Astrocyte (in vitro differentiated cells and primary cell): Measurements from ENCODE around the gene EPN2.

Experiments
- CTCF ChIP-seq: IDR thresholded peaks from 2 replicates; pipeline ENCODE4 v1.5.1; 2011; ENCODE audit warnings: low read depth, mild to moderate bottlenecking, inconsistent platforms, low read length, moderate library complexity; ENCODE audit not compliant: insufficient read depth
- EZH2 ChIP-seq: IDR thresholded peaks from 2 replicates; pipeline ENCODE4 v1.6.1; 2012; ENCODE audit warnings: mild to moderate bottlenecking, low read length, inconsistent platforms; ENCODE audit not compliant: insufficient read depth

DNA sequence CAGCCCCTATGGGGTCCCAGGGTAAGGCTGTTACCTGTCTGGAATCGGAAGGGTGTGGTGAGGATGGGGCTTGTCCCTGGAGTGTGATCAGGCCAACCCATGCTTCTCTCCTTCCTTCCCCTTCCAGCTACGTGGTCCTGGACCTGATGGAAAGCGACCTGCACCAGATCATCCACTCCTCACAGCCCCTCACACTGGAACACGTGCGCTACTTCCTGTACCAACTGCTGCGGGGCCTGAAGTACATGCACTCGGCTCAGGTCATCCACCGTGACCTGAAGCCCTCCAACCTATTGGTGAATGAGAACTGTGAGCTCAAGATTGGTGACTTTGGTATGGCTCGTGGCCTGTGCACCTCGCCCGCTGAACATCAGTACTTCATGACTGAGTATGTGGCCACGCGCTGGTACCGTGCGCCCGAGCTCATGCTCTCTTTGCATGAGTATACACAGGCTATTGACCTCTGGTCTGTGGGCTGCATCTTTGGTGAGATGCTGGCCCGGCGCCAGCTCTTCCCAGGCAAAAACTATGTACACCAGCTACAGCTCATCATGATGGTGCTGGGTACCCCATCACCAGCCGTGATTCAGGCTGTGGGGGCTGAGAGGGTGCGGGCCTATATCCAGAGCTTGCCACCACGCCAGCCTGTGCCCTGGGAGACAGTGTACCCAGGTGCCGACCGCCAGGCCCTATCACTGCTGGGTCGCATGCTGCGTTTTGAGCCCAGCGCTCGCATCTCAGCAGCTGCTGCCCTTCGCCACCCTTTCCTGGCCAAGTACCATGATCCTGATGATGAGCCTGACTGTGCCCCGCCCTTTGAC, 143.5 kb downstream of the EPN2 start:
- no peak for TF ChIP-seq CTCF
- TF ChIP-seq EZH2: no peak
